Panc1 (cell line): Measurements from ENCODE around the gene TMEM182.

Experiments
- CTCF ChIP-seq: fragments of 450-650 bp; IDR thresholded peaks from 2 replicates; pipeline ENCODE4 v1.5.1; 2017; ENCODE audit warnings: mild to moderate bottlenecking
- POLR2AphosphoS5 ChIP-seq: IDR thresholded peaks from 2 replicates; pipeline ENCODE4 v1.6.1; 2012; ENCODE audit warnings: mild to moderate bottlenecking, low read depth, low read length, moderate library complexity
- REST ChIP-seq, 2 experiments: IDR thresholded peaks; 2 replicates each; pipeline ENCODE4 v1.6.1; 2011 to 2012; ENCODE audit warnings: low read depth in 2 of 2, control low read depth in 1 of 2, low read length in 1 of 2, mild to moderate bottlenecking in 1 of 2, moderate library complexity in 1 of 2; ENCODE audit not compliant: insufficient read depth in 1 of 2

- no peak for TF ChIP-seq CTCF
- no peak for TF ChIP-seq REST (IDR thresholded peaks at IDR 0.05; ENCODE audit: insufficient read depth in 1 of 2, low read depth in 2 of 2, low read length in 1 of 2)
- TF ChIP-seq POLR2AphosphoS5 = no peak
Observed at GRCh38 chr2:102784940-102785339, 23.1 kb downstream of the TMEM182 start.
